ENCODE data around the gene ROBO2.

The ROBO2 gene

DNA sequence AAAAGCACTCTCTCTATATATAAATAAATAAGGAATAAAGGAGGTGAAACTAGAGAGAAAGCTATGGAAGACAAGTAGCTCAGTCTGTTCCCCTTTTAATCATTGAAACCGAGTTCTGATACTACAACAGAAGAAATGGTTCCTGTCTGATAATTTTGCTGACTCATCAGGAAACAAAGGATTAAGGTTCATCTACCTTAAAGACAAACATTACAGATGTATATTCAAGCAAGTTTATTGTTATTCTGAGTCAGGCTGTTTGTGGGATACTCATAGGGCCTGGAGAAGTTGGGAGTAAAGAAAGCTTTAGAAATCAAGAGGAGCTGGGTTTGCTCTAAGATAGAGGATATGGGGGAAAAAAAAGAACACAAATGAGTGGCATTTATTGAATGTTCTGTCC lies 566.0 kb downstream of the ROBO2 start:
- no peak for DNase-seq
- H3K4me1 ChIP-seq: no peaks in the 10 kb centered on the region
- TF ChIP-seq, protein P1, sequence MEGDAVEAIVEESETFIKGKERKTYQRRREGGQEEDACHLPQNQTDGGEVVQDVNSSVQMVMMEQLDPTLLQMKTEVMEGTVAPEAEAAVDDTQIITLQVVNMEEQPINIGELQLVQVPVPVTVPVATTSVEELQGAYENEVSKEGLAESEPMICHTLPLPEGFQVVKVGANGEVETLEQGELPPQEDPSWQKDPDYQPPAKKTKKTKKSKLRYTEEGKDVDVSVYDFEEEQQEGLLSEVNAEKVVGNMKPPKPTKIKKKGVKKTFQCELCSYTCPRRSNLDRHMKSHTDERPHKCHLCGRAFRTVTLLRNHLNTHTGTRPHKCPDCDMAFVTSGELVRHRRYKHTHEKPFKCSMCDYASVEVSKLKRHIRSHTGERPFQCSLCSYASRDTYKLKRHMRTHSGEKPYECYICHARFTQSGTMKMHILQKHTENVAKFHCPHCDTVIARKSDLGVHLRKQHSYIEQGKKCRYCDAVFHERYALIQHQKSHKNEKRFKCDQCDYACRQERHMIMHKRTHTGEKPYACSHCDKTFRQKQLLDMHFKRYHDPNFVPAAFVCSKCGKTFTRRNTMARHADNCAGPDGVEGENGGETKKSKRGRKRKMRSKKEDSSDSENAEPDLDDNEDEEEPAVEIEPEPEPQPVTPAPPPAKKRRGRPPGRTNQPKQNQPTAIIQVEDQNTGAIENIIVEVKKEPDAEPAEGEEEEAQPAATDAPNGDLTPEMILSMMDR (IDR thresholded peaks at IDR 0.05; ENCODE audit: low read depth, low read length): no peak
- H3K27me3 ChIP-seq: no peaks in the 10 kb centered on the region
- H3K9me3 ChIP-seq: no peaks in the 10 kb centered on the region
- H3K36me3 ChIP-seq: no peaks in the 10 kb centered on the region
- H3K4me3 ChIP-seq (ENCODE audit: low read depth, low read length): no peak overlapping the region

DNA sequence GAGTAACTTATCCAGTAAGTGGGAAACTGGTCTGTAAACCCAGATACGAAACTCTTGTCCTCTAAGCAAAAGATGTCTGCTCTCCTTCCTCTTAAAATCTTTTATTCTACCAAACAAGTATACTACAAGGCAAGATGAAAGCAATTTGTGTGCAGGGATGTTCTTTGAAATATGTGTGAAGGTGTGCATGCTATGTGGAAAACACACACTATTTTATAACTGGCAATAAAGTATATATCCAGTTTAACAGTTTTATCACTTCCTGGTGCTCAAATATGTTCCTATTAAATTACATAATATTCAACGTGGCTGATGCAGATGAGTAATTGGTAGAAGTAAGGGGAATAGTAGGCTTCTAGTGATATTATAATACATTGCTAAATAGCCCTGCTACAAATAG lies 566.5 kb downstream of the ROBO2 start:
- Histone ChIP-seq H3K9me3 (no peaks in the 10 kb centered on the region), H3K4me1 (no peaks in the 10 kb centered on the region), H3K36me3 (no peaks in the 10 kb centered on the region), H3K4me3 (ENCODE audit: low read depth, low read length) (no peak overlapping the region), H3K27me3 (no peaks in the 10 kb centered on the region)
- TF ChIP-seq, protein P1 (IDR thresholded peaks at IDR 0.05; ENCODE audit: low read depth, low read length): no peak
- no peak for DNase-seq

DNA sequence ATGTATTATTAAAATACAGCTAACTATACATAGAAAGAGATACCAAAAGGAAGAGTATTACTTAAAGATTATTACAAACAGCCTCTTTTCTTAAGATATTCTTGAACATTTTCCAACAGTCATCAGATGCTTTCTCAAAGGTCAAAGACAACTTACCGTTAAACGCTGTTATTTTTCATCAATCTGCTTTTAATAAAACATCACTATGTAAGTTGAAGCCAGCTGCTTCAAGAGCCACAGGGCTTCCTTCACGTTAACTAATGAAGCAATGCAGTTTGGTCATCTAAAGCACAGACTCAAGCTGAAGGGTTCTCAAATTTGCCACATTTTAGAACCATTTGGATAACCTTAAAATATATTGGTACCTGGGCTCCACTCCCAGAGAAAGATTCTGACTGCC lies 578.8 kb downstream of the ROBO2 start:
- no peaks in the 10 kb centered on the region for H3K36me3 ChIP-seq
- TF ChIP-seq, protein P1 (IDR thresholded peaks at IDR 0.05; ENCODE audit: low read depth, low read length): no peak
- no peaks in the 10 kb centered on the region for H3K4me1 ChIP-seq
- H3K27me3 ChIP-seq: no peaks in the 10 kb centered on the region
- no peak for DNase-seq
- no peaks in the 10 kb centered on the region for H3K9me3 ChIP-seq
- H3K4me3 ChIP-seq (ENCODE audit: low read depth, low read length): no peak overlapping the region

DNA sequence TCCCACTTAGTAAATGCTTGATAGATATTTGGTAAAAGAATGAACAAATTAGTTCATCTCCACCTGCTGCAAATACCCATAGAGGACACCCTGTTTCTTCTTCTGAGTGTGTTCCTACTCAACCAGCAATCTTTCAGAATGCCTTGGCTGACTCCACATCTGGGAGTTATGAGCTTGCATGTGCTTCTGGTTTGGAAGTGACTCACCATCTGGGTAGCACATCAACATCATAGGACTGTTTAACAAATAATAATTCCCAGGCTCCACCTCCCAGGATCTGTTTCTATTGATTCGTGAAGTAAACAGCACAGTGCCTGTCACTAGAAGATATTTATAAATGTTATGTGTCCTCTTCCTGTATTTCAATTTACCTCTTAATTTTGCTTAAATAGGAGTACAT lies 580.1 kb downstream of the ROBO2 start:
- Histone ChIP-seq H3K4me1 (no peaks in the 10 kb centered on the region), H3K27me3 (no peaks in the 10 kb centered on the region), H3K4me3 (ENCODE audit: low read depth, low read length) (no peak overlapping the region), H3K36me3 (no peaks in the 10 kb centered on the region), H3K9me3 (no peaks in the 10 kb centered on the region)
- TF ChIP-seq, protein P1 (IDR thresholded peaks at IDR 0.05; ENCODE audit: low read depth, low read length): no peak
- no peak for DNase-seq

DNA sequence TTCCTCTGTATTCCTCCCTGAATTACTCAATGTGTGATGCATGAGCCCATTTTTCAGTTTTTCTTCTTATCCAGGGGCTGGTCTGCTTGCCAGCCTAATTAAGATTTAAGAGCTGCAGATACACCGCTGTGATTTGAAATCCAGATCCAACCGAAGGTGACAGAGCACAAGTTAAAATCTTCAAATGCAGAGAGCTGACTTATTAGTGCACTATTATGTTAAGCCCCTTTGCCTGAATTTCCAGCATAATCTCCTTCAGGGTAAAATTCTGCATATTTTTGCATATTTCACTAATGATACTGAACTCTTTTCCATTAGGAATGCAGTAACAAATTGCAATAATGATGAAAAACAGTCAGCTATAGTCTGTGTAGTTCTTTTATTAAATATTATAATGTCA lies 583.6 kb downstream of the ROBO2 start:
- TF ChIP-seq, protein P1 (IDR thresholded peaks at IDR 0.05; ENCODE audit: low read depth, low read length): no peak
- DNase-seq: no peak
- Histone ChIP-seq H3K9me3 (no peaks in the 10 kb centered on the region), H3K27me3 (no peaks in the 10 kb centered on the region), H3K4me1 (no peaks in the 10 kb centered on the region), H3K4me3 (ENCODE audit: low read depth, low read length) (no peak overlapping the region), H3K36me3 (no peaks in the 10 kb centered on the region)

DNA sequence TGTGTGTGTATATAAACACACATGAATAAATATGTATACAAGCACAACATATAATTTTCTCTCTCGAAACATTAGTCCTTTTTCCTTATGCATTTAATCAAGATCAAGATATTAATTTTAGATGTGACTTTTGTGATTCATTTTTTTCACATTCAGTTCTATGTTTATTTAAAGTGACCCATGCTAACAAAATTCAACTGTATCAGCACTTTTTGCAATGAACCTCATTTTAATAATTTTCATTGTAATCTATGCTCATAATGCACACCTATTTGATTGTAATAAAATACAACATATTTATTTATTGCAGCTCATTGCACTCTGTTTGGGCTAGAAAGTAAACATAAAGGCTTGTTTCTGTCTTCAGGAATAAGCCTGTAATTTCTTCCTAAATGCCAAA lies 586.3 kb downstream of the ROBO2 start:
- no peaks in the 10 kb centered on the region for H3K4me1 ChIP-seq
- no peak for DNase-seq
- H3K36me3 ChIP-seq: no peaks in the 10 kb centered on the region
- no peak overlapping the region for H3K4me3 ChIP-seq (ENCODE audit: low read depth, low read length)
- TF ChIP-seq, protein P1 (IDR thresholded peaks at IDR 0.05; ENCODE audit: low read depth, low read length): no peak
- no peaks in the 10 kb centered on the region for H3K27me3 ChIP-seq
- no peaks in the 10 kb centered on the region for H3K9me3 ChIP-seq
